NCI-H510A (cell line): ENCODE data around the gene RHEX.
"Not testable (repeated sequence)": the region's sequence is repeated elsewhere in the genome, so short reads cannot be mapped to it uniquely, and the experiment has no call there.

ENCODE experiments used
- DNase-seq: peaks from one replicate; lab custom pipeline; 2025; lab: John Stamatoyannopoulos, UW

The RHEX gene, protein sequence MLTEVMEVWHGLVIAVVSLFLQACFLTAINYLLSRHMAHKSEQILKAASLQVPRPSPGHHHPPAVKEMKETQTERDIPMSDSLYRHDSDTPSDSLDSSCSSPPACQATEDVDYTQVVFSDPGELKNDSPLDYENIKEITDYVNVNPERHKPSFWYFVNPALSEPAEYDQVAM

DNA sequence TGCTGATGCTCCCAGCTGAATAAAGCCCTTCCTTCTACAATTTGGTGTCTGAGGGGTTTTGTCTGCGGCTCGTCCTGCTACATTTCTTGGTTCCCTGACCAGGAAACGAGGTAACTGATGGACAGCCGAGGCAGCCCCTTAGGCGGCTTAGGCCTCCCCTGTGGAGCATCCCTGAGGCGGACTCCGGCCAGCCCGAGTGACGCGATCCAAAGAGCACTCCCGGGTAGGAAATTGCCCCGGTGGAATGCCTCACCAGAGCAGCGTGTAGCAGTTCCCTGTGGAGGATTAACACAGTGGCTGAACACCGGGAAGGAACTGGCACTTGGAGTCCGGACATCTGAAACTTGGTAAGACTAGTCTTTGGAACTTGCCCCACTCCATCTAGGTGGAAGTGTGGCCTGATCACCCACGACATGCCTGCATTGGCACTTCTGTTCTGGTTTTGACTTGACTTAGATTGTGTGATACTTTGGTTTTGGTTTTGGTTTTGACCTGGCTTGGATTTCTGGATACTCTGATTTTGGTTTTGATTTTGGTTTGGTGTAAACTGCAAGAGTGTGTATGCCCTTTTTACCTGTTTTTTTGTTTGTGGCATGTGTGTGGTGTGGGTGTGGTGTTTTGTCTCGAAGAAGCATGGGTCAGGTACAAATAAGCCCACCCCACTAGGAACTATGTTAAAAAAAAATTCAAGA is at the start of gene RHEX:
Gene RHEX (plus strand): TSS at position 255 of the 692 bp plus-strand sequence. CDS start 44,656 bp downstream, outside the sequence.
- DNase-seq: not testable (repeated sequence)

- no peak for DNase-seq
Measured at GRCh38 chr1:206003854-206004800, 48.8 kb upstream of the RHEX start.

GRCh38 chr1:206004826-206005225 is 48.1 kb upstream of the RHEX start:
- DNase-seq: no peak

DNA sequence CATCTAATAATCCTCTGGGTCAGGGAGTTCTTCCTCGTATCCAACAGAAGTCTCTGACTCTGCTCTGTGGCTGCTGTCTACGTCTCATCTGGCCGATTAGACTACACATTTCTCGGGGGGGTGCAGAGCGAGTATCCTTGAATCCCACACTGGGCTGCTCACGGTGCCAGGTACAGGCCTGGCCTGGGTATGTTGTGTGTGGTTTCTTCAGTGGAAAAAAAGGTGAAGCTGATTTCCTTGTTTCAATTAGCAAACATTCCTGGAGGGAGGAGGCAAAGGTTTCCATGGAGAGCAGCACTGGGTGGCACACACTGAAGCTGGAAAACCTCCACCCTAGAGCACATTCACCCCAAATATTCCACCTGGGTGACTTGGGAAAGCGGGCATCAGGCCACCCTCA is 47.7 kb upstream of the RHEX start:
- DNase-seq: no peak

DNA sequence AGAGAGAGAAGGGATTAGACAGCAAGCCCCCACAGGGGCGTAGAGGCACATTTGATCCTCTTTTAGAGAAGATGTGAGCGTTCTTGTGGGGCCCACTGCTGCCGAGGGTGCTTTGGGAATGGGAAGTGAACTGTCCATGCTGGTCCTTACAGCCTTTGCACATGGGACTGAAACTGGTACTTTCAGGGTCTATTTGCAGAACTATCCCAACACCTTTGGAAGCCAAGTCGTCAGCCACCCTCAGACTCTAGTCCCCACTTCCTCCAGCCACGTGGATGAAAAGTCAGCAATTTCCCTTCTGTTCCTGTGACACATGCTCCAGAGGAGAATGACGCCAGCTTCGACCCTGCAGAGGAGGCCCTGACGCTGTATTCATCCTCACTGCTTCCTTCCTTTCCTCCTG is 47.2 kb upstream of the RHEX start:
- no peak for DNase-seq

DNA sequence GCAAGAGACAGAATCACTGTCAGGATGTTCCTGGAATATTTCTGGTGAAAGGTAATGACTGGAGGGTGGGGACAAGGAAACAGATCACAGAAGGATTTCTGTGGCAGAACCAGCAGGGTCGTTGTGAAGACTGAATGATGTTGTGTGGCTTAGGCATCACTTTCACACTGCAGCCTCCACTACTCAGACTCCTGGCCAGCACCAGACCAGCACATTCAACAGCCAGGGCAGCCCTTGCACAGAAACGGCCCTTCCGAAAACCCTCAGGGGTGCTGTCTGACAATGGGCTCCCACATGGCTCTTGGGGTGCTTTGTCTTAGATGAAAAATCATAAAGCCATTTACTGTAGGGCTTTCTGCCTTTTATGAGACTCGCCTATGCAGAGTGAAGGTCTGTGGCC is 46.0 kb upstream of the RHEX start:
- DNase-seq: no peak

- DNase-seq: no peak
Measured at GRCh38 chr1:206010060-206010459, 42.9 kb upstream of the RHEX start.

DNA sequence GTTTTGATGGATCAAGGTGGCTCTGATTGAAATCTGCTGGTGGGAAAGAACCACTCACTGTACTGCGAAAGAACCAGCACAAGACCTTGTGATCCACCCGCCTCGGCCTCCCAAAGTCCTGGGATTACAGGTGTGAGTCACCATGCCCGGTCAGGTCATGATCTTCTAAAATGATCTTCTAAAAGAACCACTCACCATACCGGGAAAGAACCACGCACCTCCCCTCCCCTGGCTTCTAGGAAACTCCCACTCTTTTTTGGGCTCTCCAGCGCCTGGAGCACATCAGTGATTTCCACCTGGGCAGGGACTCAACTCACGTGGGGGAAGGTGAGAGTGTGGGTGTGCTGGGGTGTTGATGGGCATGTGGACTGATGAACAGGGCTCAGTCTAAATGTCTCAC is 41.9 kb upstream of the RHEX start:
- no peak for DNase-seq

GRCh38 chr1:206012086-206012859 is 40.7 kb upstream of the RHEX start:
- DNase-seq: no peak

GRCh38 chr1:206013026-206013795 is 39.8 kb upstream of the RHEX start:
- DNase-seq: no peak

GRCh38 chr1:206014601-206015000 is 38.4 kb upstream of the RHEX start:
- no peak for DNase-seq

- no peak for DNase-seq
Measured at GRCh38 chr1:206015071-206015470, 37.9 kb upstream of the RHEX start.

DNA sequence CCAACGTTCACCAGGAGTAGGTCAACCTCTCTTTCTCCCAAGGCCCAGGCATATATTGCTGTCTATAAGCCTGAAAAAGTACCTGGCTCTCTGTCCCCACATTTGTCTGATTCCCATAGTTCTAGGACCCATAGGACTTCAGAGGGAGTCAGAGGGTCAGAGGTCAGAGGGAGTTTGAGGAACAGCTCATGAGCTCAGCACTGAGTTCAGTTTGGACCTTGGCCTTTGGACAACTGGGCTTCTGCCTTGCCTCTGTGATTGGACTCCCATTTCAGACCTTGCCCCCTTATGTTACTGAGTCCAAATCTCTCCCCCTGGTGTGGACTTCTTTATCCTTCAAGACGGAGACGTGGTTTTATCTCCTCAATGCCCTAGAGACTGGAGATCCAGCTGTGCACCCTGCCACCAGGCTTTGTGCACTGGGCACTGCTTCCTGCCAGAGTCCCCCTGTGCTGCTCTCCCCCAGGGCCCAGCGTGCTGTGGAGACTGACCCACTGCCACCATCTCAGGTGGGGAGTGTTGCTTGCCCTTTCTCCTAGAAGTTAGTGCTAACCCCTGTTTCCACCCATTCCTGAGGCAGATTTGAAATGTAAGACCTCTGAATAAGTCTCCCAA is 32.5 kb upstream of the RHEX start:
- DNase-seq: no peak

GRCh38 chr1:206021008-206021625 is 31.9 kb upstream of the RHEX start:
- DNase-seq: no peak

DNA sequence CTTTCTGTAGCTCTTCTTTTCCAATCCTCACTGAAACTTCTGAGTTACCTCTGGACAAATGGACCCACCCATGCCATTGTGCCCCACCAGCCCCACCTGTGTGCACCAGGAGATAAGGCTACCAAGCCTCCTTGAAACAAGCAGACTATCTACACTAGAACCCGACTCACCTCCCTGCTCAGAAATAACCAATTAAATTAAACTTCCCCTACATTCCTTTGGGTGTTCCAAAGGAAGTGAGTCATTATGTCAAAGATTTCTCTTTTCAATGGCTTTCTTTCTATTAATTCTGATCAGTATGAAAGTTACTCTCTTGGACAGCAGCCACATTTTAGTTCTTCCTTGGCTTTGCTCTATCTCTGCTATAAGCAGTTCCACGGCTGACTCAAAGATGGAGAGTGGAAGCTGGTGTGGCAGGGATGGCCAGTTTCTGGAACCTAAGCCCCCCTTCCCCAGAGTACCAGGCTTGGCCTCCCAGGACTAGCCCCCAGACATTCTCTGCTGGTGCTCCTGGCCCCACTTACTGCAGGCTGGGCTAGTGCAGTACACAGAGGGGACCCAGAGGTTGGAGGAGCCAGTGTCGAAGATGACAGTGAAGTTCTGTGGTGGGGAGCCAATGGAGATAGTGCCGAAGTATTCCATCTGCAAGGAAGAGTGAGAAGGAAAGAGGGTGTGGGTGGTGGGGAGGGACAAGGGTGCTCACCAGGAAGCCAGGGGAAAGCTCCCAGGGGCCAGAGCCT is 31.2 kb upstream of the RHEX start:
- no peak for DNase-seq

- no peak for DNase-seq
Measured at GRCh38 chr1:206022766-206023165, 30.2 kb upstream of the RHEX start.

DNA sequence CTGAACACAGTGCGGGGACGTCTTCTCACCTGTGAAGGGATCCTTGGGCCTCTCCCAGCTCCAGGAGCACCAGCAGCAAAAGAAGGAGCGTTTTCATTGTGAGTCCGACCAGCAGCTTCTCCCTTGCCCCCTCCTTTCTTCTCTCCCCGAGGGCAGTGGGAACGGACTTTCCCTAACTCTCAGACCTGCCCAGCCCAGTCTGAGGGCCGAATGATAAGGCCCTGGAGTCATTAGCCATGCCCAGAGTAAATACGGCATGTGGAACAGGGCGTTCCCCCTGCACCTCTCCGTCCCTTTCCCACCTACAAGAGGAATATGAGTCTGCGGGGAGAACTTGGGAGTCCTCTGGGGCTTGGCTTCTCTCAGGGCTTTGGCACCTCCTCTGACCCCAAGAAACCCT is 29.3 kb upstream of the RHEX start, which contains the start of gene CTSE:
Gene CTSE (minus strand): TSS at position 201 of the 400 bp plus-strand sequence. CDS start 104 bp downstream, at position 97.
- DNase-seq: no peak

- DNase-seq: no peak
Measured at GRCh38 chr1:206025283-206025820, 27.6 kb upstream of the RHEX start.

DNA sequence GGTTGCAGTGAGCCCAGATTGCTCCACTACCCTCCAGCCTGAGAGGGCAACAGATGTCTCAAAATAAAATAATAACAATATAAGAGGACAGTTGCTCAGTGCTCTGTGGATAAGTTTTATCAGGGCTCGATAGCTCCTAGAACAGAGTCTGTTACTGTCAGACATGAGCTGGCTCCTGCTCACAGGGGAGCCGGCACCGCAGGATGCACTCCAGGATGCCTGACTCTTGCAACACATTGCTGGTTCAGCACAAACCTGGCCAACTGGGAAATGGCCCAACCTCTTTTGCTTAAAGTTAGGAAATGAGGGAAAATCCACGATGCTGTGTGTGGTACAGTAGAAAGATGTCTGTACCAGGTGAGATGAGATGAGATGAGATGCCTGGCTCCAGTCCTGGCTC is 23.5 kb upstream of the RHEX start:
- no peak for DNase-seq
